Ovary (tissue), 9 donors: ENCODE data around the gene CEBPZ. TPM values are rescaled to one million over a fixed set of nuclear protein-coding genes. Genes with fewer than 3 reads are reported as not detected.
"Not testable (repeated sequence)": the region's sequence is repeated elsewhere in the genome, so short reads cannot be mapped to it uniquely, and the experiment has no call there.

Source experiments
- DNase-seq, 5 donors: peaks; one replicate each; pipeline ENCODE4 v3.0.0-alpha.2; 2019 to 2020
- H3K27ac ChIP-seq, 2 donors: fragments of 200-600 bp; one replicate each; pipeline versions ENCODE4 v1.5.1 to v1.8.0; 2019 to 2022
- H3K27me3 ChIP-seq: fragments of 200-600 bp; one replicate; pipeline ENCODE4 v1.8.0; 2022
- H3K36me3 ChIP-seq: fragments of 200-600 bp; sonication (generic); one replicate; pipeline ENCODE4 v1.5.1; 2019
- H3K4me1 ChIP-seq: one replicate; pipeline ENCODE4 v1.8.1; 2013; ENCODE audit warnings: mild to moderate bottlenecking, moderate library complexity; ENCODE audit not compliant: insufficient read depth
- H3K4me3 ChIP-seq: fragments of 200-600 bp; sonication (generic); one replicate; pipeline ENCODE4 v1.5.1; 2017
- H3K9me3 ChIP-seq, 2 donors: fragments of 200-600 bp in 1 of 2; sonication (generic) in 1 of 2; one replicate each; pipeline versions ENCODE4 v1.5.1 to v1.8.1; 2013 to 2019; ENCODE audit warnings: mild to moderate bottlenecking in 1 of 2, moderate library complexity in 1 of 2
- CTCF ChIP-seq, 3 donors: fragments of 450-650 bp in 2 of 3; fragments of 200-600 bp in 1 of 3; IDR thresholded peaks; one replicate each; pipeline versions ENCODE4 v1.5.1 to v1.8.0; 2016 to 2022; ENCODE audit warnings: antibody characterized with exemption in 3 of 3, mild to moderate bottlenecking in 1 of 3
- EP300 ChIP-seq: sonication (generic); formaldehyde crosslinking; IDR thresholded peaks from one replicate; pipeline ENCODE4 v1.6.1; 2017; ENCODE audit warnings: antibody characterized with exemption
- POLR2A ChIP-seq: fragments of 450-650 bp; IDR thresholded peaks from one replicate; pipeline ENCODE4 v1.6.1; 2017; ENCODE audit warnings: antibody characterized with exemption, mild to moderate bottlenecking, moderate library complexity
- WGBS, 3 donors: extraction: QIAGEN DNeasy Blood & Tissue Kit in 1 of 3; methylation state at CpG; one replicate each; pipeline versions ENCODE4 v1.1.5 to v1.1.7; 2013 to 2017; 5-methylcytosine and 5-hydroxymethylcytosine counted together
- intact Hi-C, 4 donors: fragments of 100-400 bp; cut with DNase I; formaldehyde crosslinking; loops; one replicate each; pipeline versions ENCODE4 v1.11.0 to v1.15.1; 2022 to 2023
- polyA plus RNA-seq, 2 donors: library from polyadenylated mRNA; stranded (reverse); fragments of 200-250 nt in 1 of 2; fragments of 350-450 nt in 1 of 2; fragmentation: Illumina TruSeq in 1 of 2; extraction: RNeasy Lipid Tissue Mini Kit (QIAGEN cat#74804) in 1 of 2; gene quantifications; one replicate each; pipeline ENCODE4 v1.2.3, GENCODE V29; 2013 to 2014
- total RNA-seq, 7 donors: library from RNA; depleted of rRNA in 2 of 7; stranded (reverse); fragments of >200 nt in 2 of 7; fragmentation: NEBNext Ultra II Directional in 3 of 7; extraction: Animal tissue kit (Norgen Biotek cat#: 25700) in 3 of 7; gene quantifications; one replicate each; pipeline versions ENCODE4 v1.1.0 to v1.2.4, GENCODE V29; 2016 to 2023
- donor health status: DM: no; HTN: no; CAD: no; lungs with moderate emphysema.
- donor health status: DM: no; HTN: no; CAD: no.
- donor health status: Bipolar disorder and iron deficiency.
- donor health status: DM: yes; HTN: yes; CAD: no.
- donor health status: DM: no; HTN: no; CAD: no.
- donor health status: DM: yes; HTN: yes; CAD: no.

CEBPZ gene
- total and polyA plus RNA-seq, 9 donors = 24.0 to 56.5 (median 47.4) TPM

GRCh38 chr2:37215250-37215649, 16.1 kb downstream of the CEBPZ start:
- H3K27me3 ChIP-seq = no peaks in the 10 kb centered on the region
- no peak for DNase-seq
- 84 to 88% (median 88%) methylated on average over 1 of the region's 1 CpG for WGBS, 3 donors

GRCh38 chr2:37211939-37212338, 19.5 kb downstream of the CEBPZ start:
- Histone ChIP-seq H3K4me1 (no peaks in the 10 kb centered on the region), H3K27ac (no peak overlapping the region), H3K9me3 (peaks cover 3 to 5% of the 10 kb centered on the region in 2 donors), H3K36me3 (no peaks in the 10 kb centered on the region), H3K27me3 (no peaks in the 10 kb centered on the region), H3K4me3 (no peak overlapping the region)
- TF ChIP-seq POLR2A = no peak
- TF ChIP-seq EP300 = no peak
- DNase-seq = no peak
- 76 to 84% (median 77%) methylated on average over 3 of the region's 3 CpGs for WGBS, 3 donors
- intact Hi-C loops = no loop called here

More at GRCh38 chr2:37215250-37215649, 16.1 kb downstream of the CEBPZ start:
- intact Hi-C loops = no loop called here
- Histone ChIP-seq H3K4me3 (no peak overlapping the region), H3K9me3 (no peaks in the 10 kb centered on the region), H3K36me3 (no peaks in the 10 kb centered on the region), H3K27ac (no peak overlapping the region), H3K4me1 (no peaks in the 10 kb centered on the region)
- no peak for TF ChIP-seq EP300
- no peak for TF ChIP-seq CTCF (IDR thresholded peaks at IDR 0.05)
- no peak for TF ChIP-seq POLR2A

- TF ChIP-seq CTCF (IDR thresholded peaks at IDR 0.05) (no peak), POLR2A (no peak), EP300 (no peak)
- no peaks in the 10 kb centered on the region for H3K4me1 ChIP-seq
- H3K4me3 ChIP-seq = no peak overlapping the region
- H3K36me3 ChIP-seq = no peaks in the 10 kb centered on the region
- intact Hi-C loops = no loop called here
- H3K9me3 ChIP-seq = peaks cover 3 to 8% of the 10 kb centered on the region in 2 donors
- no peaks in the 10 kb centered on the region for H3K27me3 ChIP-seq
- DNase-seq = no peak
- no peak overlapping the region for H3K27ac ChIP-seq
Measured at GRCh38 chr2:37211212-37211611, 20.2 kb downstream of the CEBPZ start.

GRCh38 chr2:37206760-37207159, 24.6 kb downstream of the CEBPZ start:
- H3K4me3 ChIP-seq, intact Hi-C loops, H3K27me3 ChIP-seq, H3K36me3 ChIP-seq, DNase-seq, H3K27ac ChIP-seq, H3K4me1 ChIP-seq: not testable (repeated sequence)
- peaks cover 3 to 12% of the 10 kb centered on the region in 2 donors for H3K9me3 ChIP-seq
- WGBS, 3 donors = 95 to 98% (median 96%) methylated on average over 2 of the region's 2 CpGs

- DNase-seq = no peak
- WGBS, 3 donors = 88 to 95% (median 93%) methylated on average over 5 of the region's 5 CpGs
- Histone ChIP-seq H3K27me3 (no peaks in the 10 kb centered on the region), H3K9me3 (peaks cover 3 to 12% of the 10 kb centered on the region in 2 donors), H3K4me3 (no peak overlapping the region), H3K4me1 (no peaks in the 10 kb centered on the region), H3K27ac (no peak overlapping the region), H3K36me3 (no peaks in the 10 kb centered on the region)
- no peak for TF ChIP-seq EP300
- intact Hi-C loops = no loop called here
Measured at GRCh38 chr2:37205689-37206341, 25.6 kb downstream of the CEBPZ start.

- H3K27ac ChIP-seq, H3K4me3 ChIP-seq, H3K4me1 ChIP-seq, intact Hi-C loops, H3K36me3 ChIP-seq, DNase-seq, H3K27me3 ChIP-seq: not testable (repeated sequence)
- peaks cover 3 to 12% of the 10 kb centered on the region in 2 donors for H3K9me3 ChIP-seq
- 82 to 89% (median 83%) methylated on average over 8 of the region's 8 CpGs for WGBS, 3 donors
Measured at GRCh38 chr2:37205071-37205661, 26.2 kb downstream of the CEBPZ start.
